ENCODE results near the gene E2F4. TPM values are rescaled to one million over a fixed set of nuclear protein-coding genes. Genes with fewer than 3 reads are reported as not detected.

Gene E2F4
- total and polyA plus RNA-seq, 3 donors from 2014 or later = 72.5 to 126 (median 110) TPM

DNA sequence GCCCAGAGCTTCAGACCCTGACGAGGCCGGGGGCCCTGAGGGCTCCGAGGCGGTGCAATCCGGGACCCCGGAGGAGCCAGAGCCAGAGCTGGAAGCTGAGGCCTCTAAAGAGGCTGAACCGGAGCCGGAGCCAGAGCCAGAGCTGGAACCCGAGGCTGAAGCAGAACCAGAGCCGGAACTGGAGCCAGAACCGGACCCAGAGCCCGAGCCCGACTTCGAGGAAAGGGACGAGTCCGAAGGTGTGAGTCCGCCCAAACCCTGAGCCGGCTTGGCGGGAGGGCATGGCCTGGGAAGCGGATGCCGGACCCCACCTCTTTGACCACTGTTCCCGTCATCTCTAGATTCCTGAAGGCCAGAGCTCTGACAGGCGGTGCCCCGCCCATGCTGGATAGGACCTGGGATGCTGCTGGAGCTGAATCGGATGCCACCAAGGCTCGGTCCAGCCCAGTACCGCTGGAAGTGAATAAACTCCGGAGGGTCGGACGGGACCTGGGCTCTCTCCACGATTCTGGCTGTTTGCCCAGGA, 17.2 kb upstream of the E2F4 start:
- DNase-seq = no peak
- H3K27ac ChIP-seq = peak overlapping the region; percentile 61 to 82
- WGBS, 2 donors = 41 to 63% methylated on average over 17 to 31 of the region's 31 CpGs
- H3K27me3 ChIP-seq = no peaks in the 10 kb centered on the region
- H3K9me3 ChIP-seq = no peaks in the 10 kb centered on the region
- TF ChIP-seq, protein P1, sequence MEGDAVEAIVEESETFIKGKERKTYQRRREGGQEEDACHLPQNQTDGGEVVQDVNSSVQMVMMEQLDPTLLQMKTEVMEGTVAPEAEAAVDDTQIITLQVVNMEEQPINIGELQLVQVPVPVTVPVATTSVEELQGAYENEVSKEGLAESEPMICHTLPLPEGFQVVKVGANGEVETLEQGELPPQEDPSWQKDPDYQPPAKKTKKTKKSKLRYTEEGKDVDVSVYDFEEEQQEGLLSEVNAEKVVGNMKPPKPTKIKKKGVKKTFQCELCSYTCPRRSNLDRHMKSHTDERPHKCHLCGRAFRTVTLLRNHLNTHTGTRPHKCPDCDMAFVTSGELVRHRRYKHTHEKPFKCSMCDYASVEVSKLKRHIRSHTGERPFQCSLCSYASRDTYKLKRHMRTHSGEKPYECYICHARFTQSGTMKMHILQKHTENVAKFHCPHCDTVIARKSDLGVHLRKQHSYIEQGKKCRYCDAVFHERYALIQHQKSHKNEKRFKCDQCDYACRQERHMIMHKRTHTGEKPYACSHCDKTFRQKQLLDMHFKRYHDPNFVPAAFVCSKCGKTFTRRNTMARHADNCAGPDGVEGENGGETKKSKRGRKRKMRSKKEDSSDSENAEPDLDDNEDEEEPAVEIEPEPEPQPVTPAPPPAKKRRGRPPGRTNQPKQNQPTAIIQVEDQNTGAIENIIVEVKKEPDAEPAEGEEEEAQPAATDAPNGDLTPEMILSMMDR (IDR thresholded peaks at IDR 0.05) = no peak
- no peak for TF ChIP-seq POLR2A (IDR thresholded peaks at IDR 0.05)
- peak overlapping the region; percentile 37 to 48 for H3K4me3 ChIP-seq
- H3K36me3 ChIP-seq (ENCODE audit: low read depth, missing control alignments) = no peaks in the 10 kb centered on the region
- intact Hi-C loops (cut with DNase I; ENCODE audit: low total_unique reads) = no loop called here
- H3K4me1 ChIP-seq = peaks cover 31% of the 10 kb centered on the region

DNA sequence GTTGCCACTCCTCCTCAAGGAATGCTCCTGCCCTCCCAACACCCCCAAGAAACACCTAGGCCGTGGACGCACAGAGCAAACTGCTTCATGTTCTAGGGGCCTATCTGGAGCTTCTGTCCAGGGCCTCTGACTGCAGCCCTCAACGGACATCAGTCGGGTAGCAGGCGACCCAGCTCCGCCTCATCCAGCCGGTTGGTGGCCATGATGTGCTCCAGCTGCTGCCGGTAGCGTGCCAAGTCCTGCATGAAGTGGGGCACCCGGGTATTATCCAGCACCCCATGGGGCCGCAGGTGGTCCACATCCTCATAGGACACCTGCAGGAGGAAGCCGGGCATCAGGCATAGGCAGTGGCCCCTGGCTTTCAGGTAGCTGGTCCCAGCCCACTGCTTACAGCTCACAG, 15.3 kb upstream of the E2F4 start:
- peaks cover 16% of the 10 kb centered on the region for H3K4me1 ChIP-seq

DNA sequence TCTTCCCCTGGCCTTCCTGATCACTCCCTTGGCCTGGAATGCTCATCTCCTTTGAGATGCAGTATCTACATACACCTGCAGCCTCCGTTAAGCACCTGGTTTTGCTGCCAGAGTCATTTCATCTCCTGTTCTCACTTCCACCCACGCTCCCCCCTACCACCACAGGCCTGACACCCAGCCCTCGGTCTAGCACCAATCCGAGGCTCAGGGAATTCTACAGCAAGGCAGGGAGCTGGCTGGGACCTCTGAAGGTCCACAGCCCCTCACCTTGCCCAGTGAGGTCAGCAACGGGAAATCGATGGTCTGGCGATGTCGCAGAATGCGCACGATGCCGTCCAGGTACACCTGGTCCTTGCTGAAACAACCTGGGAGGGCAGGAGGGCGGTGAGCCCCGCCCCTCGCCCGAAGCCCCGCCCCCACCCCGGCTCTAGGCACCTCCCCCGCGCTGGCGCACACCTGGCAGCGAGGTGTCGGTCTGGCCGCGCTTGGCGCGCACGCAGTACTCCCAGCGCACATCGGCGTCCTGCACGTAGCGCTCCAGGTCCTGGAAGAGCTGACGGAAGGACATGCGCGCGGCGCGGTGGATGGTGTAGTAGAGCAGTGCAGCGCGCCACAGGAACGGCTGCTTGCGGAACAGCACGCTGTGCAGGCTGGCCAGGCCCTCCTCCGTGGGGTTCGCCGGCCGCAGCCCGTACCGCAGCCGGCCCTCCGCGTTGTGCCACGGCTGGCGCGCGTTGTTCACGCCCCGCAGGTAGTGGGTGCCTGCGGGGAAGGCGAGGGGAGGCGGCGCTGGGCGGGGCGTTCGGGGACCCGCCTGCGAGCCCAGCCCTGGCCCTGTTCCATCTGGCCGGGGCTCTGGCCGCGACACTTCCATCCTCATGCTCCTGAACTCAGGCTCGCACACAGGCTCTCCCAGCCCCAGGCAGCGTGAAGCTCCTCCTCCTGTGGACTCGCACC, 13.9 kb upstream of the E2F4 start:
- 3 to 18% methylated on average over 27 to 42 of the region's 73 CpGs for WGBS, 2 donors
- TF ChIP-seq POLR2A (IDR thresholded peaks at IDR 0.05) = no peak
- TF ChIP-seq, protein P1 (IDR thresholded peaks at IDR 0.05) = peak in 1 of 3 experiments; percentile 40
- intact Hi-C loops (cut with DNase I; ENCODE audit: low total_unique reads) = no loop called here
- peaks cover 18% of the 10 kb centered on the region for H3K4me1 ChIP-seq
- H3K9me3 ChIP-seq = no peaks in the 10 kb centered on the region
- DNase-seq = peak; percentile 65
- no peaks in the 10 kb centered on the region for H3K27me3 ChIP-seq
- peak overlapping the region; percentile 37 to 53 for H3K4me3 ChIP-seq
- peak overlapping the region in 1 of 2 donors; percentile 69 for H3K27ac ChIP-seq
- H3K36me3 ChIP-seq (ENCODE audit: low read depth, missing control alignments) = no peaks in the 10 kb centered on the region

More for the DNA sequence above, 15.3 kb upstream of the E2F4 start:
- no peak for DNase-seq
- TF ChIP-seq, protein P1 (IDR thresholded peaks at IDR 0.05) = no peak
- no peak for TF ChIP-seq POLR2A (IDR thresholded peaks at IDR 0.05)
- H3K36me3 ChIP-seq (ENCODE audit: low read depth, missing control alignments) = no peaks in the 10 kb centered on the region
- intact Hi-C loops (cut with DNase I; ENCODE audit: low total_unique reads) = no loop called here
- 93 to 94% methylated on average over 3 to 11 of the region's 12 CpGs for WGBS, 2 donors
- H3K27me3 ChIP-seq = no peaks in the 10 kb centered on the region
- no peaks in the 10 kb centered on the region for H3K9me3 ChIP-seq
- H3K27ac ChIP-seq = no peak overlapping the region
- H3K4me3 ChIP-seq = no peak overlapping the region

DNA sequence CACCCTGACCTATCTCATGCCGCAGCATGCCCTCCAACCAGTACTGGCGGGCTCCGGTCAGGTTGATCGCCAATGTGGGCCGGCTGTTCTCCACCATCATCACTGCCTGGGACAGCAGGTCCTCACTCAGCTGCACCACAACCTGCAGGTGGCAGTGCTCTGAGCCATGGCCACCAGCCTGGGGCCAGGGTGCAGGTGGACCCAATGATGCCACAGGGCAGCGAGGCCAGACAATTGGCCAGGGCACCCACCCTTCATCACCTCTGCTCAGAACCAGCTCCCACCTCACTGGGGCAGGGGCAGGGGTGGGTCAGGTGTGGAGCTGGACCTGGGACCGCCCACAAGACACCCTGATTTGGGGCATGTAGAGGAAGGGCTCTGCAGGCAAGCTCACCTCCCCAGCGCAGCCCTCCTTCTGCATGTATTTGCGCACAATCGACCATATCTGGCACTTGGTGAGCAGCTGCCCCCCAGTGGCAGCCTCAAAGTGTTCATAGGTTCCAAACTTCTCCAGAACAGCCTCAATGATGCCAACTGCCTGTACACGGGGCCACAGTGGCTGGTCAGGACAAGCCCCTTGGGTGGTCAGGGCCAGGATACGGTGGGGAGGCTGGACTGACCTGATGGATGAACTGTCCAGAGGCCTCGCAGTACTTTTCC, 12.4 kb upstream of the E2F4 start:
- Histone ChIP-seq H3K4me1 (peaks cover 11% of the 10 kb centered on the region), H3K9me3 (no peaks in the 10 kb centered on the region), H3K4me3 (no peak overlapping the region), H3K27me3 (no peaks in the 10 kb centered on the region), H3K27ac (no peak overlapping the region), H3K36me3 (ENCODE audit: low read depth, missing control alignments) (no peaks in the 10 kb centered on the region)
- WGBS, 2 donors = 90 to 94% methylated on average over 9 to 13 of the region's 13 CpGs
- no peak for DNase-seq
- intact Hi-C loops (cut with DNase I; ENCODE audit: low total_unique reads) = no loop called here
- TF ChIP-seq, protein P1 (IDR thresholded peaks at IDR 0.05) = no peak
- no peak for TF ChIP-seq POLR2A (IDR thresholded peaks at IDR 0.05)

All from testis (tissue), 3 donors.